ENCODE results near the gene C5AR1.

DNA sequence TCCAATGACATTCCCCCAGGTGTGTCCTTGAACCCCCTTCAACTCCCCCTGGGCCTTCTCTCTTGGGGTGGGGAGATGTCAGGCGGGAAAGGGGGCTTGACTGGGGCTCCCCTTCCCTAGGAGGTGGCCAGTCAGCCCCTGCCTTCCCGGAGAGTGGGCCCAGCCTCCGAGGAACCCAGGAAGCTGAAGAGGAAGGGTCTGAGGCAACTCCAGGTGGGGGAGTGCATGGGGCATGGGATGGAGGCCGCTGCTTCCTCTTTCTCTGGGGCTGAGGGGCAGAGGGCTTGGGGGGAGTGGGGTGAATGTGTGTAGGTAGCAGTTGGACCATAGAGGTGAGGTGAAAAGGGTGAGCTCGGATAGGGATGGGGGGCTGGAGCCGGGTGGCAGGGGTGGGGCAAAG, 37.7 kb upstream of the C5AR1 start:
- TF ChIP-seq EZH2phosphoT487 (IDR thresholded peaks at IDR 0.05; ENCODE audit: insufficient read depth, low read depth) (no peak), EZH2 (IDR thresholded peaks at IDR 0.05; ENCODE audit: insufficient read depth, poor library complexity, severe bottlenecking) (no peak)
